ENCODE measurements around the gene BCAN.

- TF ChIP-seq CTCF (IDR thresholded peaks at IDR 0.05; ENCODE audit: low read length): no peak
- TF ChIP-seq EZH2phosphoT487 (IDR thresholded peaks at IDR 0.05; ENCODE audit: low read length): no peak
- peak; percentile 22 for TF ChIP-seq EZH2 (optimal IDR thresholded peaks at IDR 0.05; ENCODE audit: low read depth, low read length)
Observed at GRCh38 chr1:156690675-156691036, 48.7 kb downstream of the BCAN start.
